Measurements from ENCODE around the gene RPTOR. TPM values are rescaled to one million over a fixed set of nuclear protein-coding genes. Genes with fewer than 3 reads are reported as not detected.

Gene RPTOR
- total RNA-seq, 2 experiments from 2014 or later = 45.3 to 49.1 TPM

- POLR2A ChIA-PET = no interaction called here
- Mint-ChIP-seq H3K4me1 (ENCODE audit: low read depth) (peaks cover 15% of the 10 kb centered on the region), H3K36me3 (ENCODE audit: low read depth) (peaks cover 9% of the 10 kb centered on the region), H3K27ac (no peak overlapping the region), H3K27me3 (no peaks in the 10 kb centered on the region), H3K9me3 (peaks cover 11% of the 10 kb centered on the region), H3K4me3 (no peak overlapping the region)
- DNase-seq = no peak
- intact Hi-C loops (cut with micrococcal nuclease) = no loop called here
- no peak for ATAC-seq
- TF ChIP-seq CTCF (IDR thresholded peaks at IDR 0.05) = no peak
- CTCF ChIA-PET = interaction anchor here (1.0 kb wide), 2 partner anchors 10 to 84 kb away, joined by 3 read pairs; no protein-coding TSS in a partner anchor
Measured at GRCh38 chr17:81013642-81014041, 469.0 kb downstream of the RPTOR start.

- Mint-ChIP-seq H3K9me3 (peaks cover 11% of the 10 kb centered on the region), H3K36me3 (ENCODE audit: low read depth) (peaks cover 9% of the 10 kb centered on the region), H3K27ac (no peak overlapping the region), H3K27me3 (no peaks in the 10 kb centered on the region), H3K4me3 (no peak overlapping the region), H3K4me1 (ENCODE audit: low read depth) (peaks cover 26% of the 10 kb centered on the region)
- no peak for TF ChIP-seq CTCF (IDR thresholded peaks at IDR 0.05)
- ChIA-PET CTCF (interaction anchor here (0.6 to 1.5 kb wide), 4 partner anchors 9 to 12 kb away, joined by 3 to 5 read pairs (median 4); no protein-coding TSS in a partner anchor), POLR2A (no interaction called here)
- DNase-seq = no peak
- ATAC-seq = no peak
- intact Hi-C loops (cut with micrococcal nuclease) = no loop called here
Measured at GRCh38 chr17:81015136-81015535, 470.5 kb downstream of the RPTOR start.

Other genes starting within 250 kb of the RPTOR start
- gene ENDOV, start 129.7 kb upstream of the RPTOR start, total RNA-seq = 10 to 100 TPM; 16.8 to 18.1 TPM
- gene NPTX1, start 68.2 kb upstream of the RPTOR start, total RNA-seq = 1 to 10 TPM; 3.4 to 5.1 TPM

Measured in activated CD8-positive, alpha-beta T cell treated with anti-CD3 and anti-CD28 coated beads for 36 hours (primary cell).